Tibial nerve (tissue), 3 donors: Measurements from ENCODE around the gene KAT6B.

Experiments used
- CTCF ChIP-seq, 5 experiments: fragments of 200-600 bp in 3 of 5; fragments of 450-650 bp in 2 of 5; sonication (generic) in 3 of 5; IDR thresholded peaks; one replicate each; pipeline ENCODE4 v1.5.1; 2016 to 2019; ENCODE audit warnings: antibody characterized with exemption in 5 of 5, mild to moderate bottlenecking in 3 of 5, moderate library complexity in 2 of 5
- POLR2A ChIP-seq, 2 donors: fragments of 450-650 bp; IDR thresholded peaks; one replicate each; pipeline ENCODE4 v1.6.1; 2017; ENCODE audit warnings: antibody characterized with exemption in 2 of 2, mild to moderate bottlenecking in 2 of 2, moderate library complexity in 2 of 2

- TF ChIP-seq CTCF (IDR thresholded peaks at IDR 0.05) (no peak), POLR2A (IDR thresholded peaks at IDR 0.05) (no peak)
Measured at GRCh38 chr10:74909670-74910069, 83.3 kb downstream of the KAT6B start.
